Stimulated activated CD4-positive, alpha-beta T cell treated with anti-CD3 and anti-CD28 coated beads, Interleukin-4, amount 100 ng/mL, for 1 hour (primary cell): Measurements from ENCODE around the gene ALG9.

Experiments used
- DNase-seq: peaks from one replicate; pipeline ENCODE4 v3.0.0-alpha.2; 2020

Gene ALG9

GRCh38 chr11:111833524-111833923 lies 37.9 kb downstream of the ALG9 start:
- DNase-seq = no peak

- DNase-seq = no peak
Measured at GRCh38 chr11:111829185-111829968, 42.0 kb downstream of the ALG9 start.

GRCh38 chr11:111826322-111826950 lies 44.9 kb downstream of the ALG9 start:
- DNase-seq = no peak

- DNase-seq = no peak
Measured at GRCh38 chr11:111823629-111824028, 47.8 kb downstream of the ALG9 start.

GRCh38 chr11:111823131-111823530 lies 48.2 kb downstream of the ALG9 start:
- DNase-seq = no peak

- no peak for DNase-seq
Measured at GRCh38 chr11:111819829-111820237, 51.5 kb downstream of the ALG9 start.

GRCh38 chr11:111819161-111819828 lies 52.1 kb downstream of the ALG9 start:
- DNase-seq = no peak

GRCh38 chr11:111815489-111815888 lies 55.9 kb downstream of the ALG9 start:
- DNase-seq = no peak

GRCh38 chr11:111814557-111815320 lies 56.6 kb downstream of the ALG9 start:
- no peak for DNase-seq

- no peak for DNase-seq
Measured at GRCh38 chr11:111814106-111814505, 57.3 kb downstream of the ALG9 start.

GRCh38 chr11:111812211-111812610 lies 59.2 kb downstream of the ALG9 start:
- no peak for DNase-seq

GRCh38 chr11:111811445-111811844 lies 59.9 kb downstream of the ALG9 start:
- DNase-seq = no peak

- DNase-seq = no peak
Measured at GRCh38 chr11:111808834-111809233, 62.5 kb downstream of the ALG9 start.

GRCh38 chr11:111808063-111808588 lies 63.3 kb downstream of the ALG9 start:
- DNase-seq = no peak

- no peak for DNase-seq
Measured at GRCh38 chr11:111807076-111807475, 64.3 kb downstream of the ALG9 start.

GRCh38 chr11:111801135-111801534 lies 70.2 kb downstream of the ALG9 start:
- DNase-seq = no peak

- no peak for DNase-seq
Measured at GRCh38 chr11:111798279-111798678, 73.1 kb downstream of the ALG9 start.

GRCh38 chr11:111797145-111797581 lies 74.2 kb downstream of the ALG9 start:
- no peak for DNase-seq

GRCh38 chr11:111796696-111797095 lies 74.7 kb downstream of the ALG9 start:
- DNase-seq = no peak

- no peak for DNase-seq
Measured at GRCh38 chr11:111795334-111795985, 75.9 kb downstream of the ALG9 start.

GRCh38 chr11:111793863-111794262 lies 77.5 kb downstream of the ALG9 start:
- DNase-seq = no peak

GRCh38 chr11:111792955-111793500 lies 78.4 kb downstream of the ALG9 start:
- no peak for DNase-seq
